B cell (primary cell): Measurements from ENCODE around the gene UBA7.

ENCODE experiments used
- CTCF ChIP-seq: fragments of 200-600 bp; IDR thresholded peaks from one replicate; pipeline ENCODE4 v1.8.0; 2022; ENCODE audit warnings: antibody characterized with exemption, mild to moderate bottlenecking
- EZH2 ChIP-seq: IDR thresholded peaks from 2 replicates; pipeline ENCODE4 v1.6.1; 2012; ENCODE audit warnings: borderline replicate concordance, low read depth, mild to moderate bottlenecking, moderate library complexity, low read length; ENCODE audit not compliant: insufficient read depth, poor library complexity, severe bottlenecking

- no peak for TF ChIP-seq CTCF
- no peak for TF ChIP-seq EZH2
These were observed 26.2 kb downstream of the UBA7 start for GRCh38 chr3:49787536-49787935.
